Epithelial cell of esophagus (primary cell): ENCODE data around the gene KREMEN1.
A peak's percentile ranks its signal among the peaks of the same experiment; 100 is the strongest.

Experiments
- DNase-seq: peaks from one replicate; pipeline ENCODE4 v3.0.0; 2010; ENCODE audit warnings: low read depth
- H3K4me3 ChIP-seq: 2 replicates; pipeline ENCODE4 v1.5.1; 2011; ENCODE audit warnings: mild to moderate bottlenecking, low read length, control low read depth
- CTCF ChIP-seq: IDR thresholded peaks from 2 replicates; pipeline ENCODE4 v1.5.1; 2011; ENCODE audit warnings: low read depth, mild to moderate bottlenecking, low read length, control low read depth, inconsistent platforms; ENCODE audit not compliant: insufficient read depth; ENCODE audit errors: missing control alignments

Gene KREMEN1

GRCh38 chr22:29095459-29095858 is 22.6 kb downstream of the KREMEN1 start:
- DNase-seq, result no peak
- no peak for TF ChIP-seq CTCF
- no peak overlapping the region for H3K4me3 ChIP-seq

GRCh38 chr22:29096736-29097669 is 24.2 kb downstream of the KREMEN1 start:
- no peak for TF ChIP-seq CTCF
- DNase-seq, result peak; percentile 24
- H3K4me3 ChIP-seq, result no peak overlapping the region

- no peak for DNase-seq
- no peak for TF ChIP-seq CTCF
- no peak overlapping the region for H3K4me3 ChIP-seq
Observed at GRCh38 chr22:29098296-29098695, 25.5 kb downstream of the KREMEN1 start.

GRCh38 chr22:29102300-29102699 is 29.5 kb downstream of the KREMEN1 start:
- H3K4me3 ChIP-seq, result no peak overlapping the region
- DNase-seq, result no peak
- no peak for TF ChIP-seq CTCF

- TF ChIP-seq CTCF, result no peak
- H3K4me3 ChIP-seq, result no peak overlapping the region
- no peak for DNase-seq
Observed at GRCh38 chr22:29103121-29103520, 30.3 kb downstream of the KREMEN1 start.

- TF ChIP-seq CTCF, result no peak
- no peak overlapping the region for H3K4me3 ChIP-seq
- DNase-seq, result no peak
Observed at GRCh38 chr22:29105468-29105867, 32.6 kb downstream of the KREMEN1 start.

- no peak for TF ChIP-seq CTCF
- H3K4me3 ChIP-seq, result no peak overlapping the region
Observed at GRCh38 chr22:29106839-29107238, 34.0 kb downstream of the KREMEN1 start.

More at GRCh38 chr22:29106839-29107238, 34.0 kb downstream of the KREMEN1 start:
- DNase-seq, result no peak
